ENCODE data around the gene TRAM2.

The TRAM2 gene

DNA sequence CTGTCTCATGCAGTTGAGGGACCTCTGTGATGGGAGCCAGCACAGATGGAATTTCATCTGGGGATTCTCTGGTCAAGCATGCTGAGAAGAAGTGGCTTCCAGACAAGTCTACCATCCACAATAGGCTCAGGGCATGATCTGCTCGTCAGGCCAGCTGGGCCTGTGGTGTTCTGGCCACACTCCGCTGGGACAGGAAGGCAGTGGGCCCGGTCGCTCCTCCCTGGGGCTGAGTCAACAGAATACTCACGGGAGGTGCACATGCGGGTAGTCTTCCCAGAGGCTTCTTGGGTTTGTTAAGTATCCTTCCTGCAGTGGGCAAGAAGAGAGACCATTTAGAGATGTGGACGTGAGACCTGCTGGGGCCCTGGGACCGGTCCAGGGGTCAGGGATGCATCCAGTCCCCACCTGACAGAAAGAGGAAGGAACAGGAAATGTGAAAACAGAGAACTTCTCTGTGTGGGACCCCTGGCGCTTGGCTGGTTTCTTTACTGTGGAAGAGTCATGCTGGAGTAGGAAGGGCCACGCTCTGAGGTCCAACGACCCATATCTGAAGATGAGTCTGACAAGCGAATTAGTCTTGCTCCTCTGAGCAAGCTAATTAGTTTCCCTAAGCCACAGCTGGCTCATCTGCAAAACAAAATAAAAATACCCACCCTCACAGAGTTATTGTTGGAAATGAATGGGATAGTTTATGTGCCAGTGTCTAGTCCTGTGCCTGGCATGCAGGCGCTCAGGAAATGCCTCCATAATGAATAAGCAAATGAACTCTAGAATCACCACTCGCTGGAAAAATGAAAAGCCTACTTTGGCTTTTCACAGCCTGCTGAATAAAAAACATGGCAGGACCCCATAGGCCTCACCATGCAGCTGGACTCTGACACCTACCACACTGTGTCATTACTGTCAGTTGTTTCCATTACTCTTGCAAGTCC is 67.3 kb downstream of the TRAM2 start:
- TF ChIP-seq PATZ1 (CRISPR knock-in tag; IDR thresholded peaks at IDR 0.05; ENCODE audit: borderline replicate concordance) (no peak), ZNF70 (CRISPR knock-in tag; IDR thresholded peaks at IDR 0.05) (no peak), TCF4 (CRISPR knock-in tag; IDR thresholded peaks at IDR 0.05; ENCODE audit: borderline replicate concordance) (no peak), OSR1 (CRISPR knock-in tag; IDR thresholded peaks at IDR 0.05) (no peak), ZFP3 (CRISPR knock-in tag; IDR thresholded peaks at IDR 0.05) (no peak), BACH2 (CRISPR knock-in tag; IDR thresholded peaks at IDR 0.05; ENCODE audit: borderline replicate concordance) (no peak), GLIS3 (CRISPR knock-in tag; IDR thresholded peaks at IDR 0.05) (no peak), ARNTL (CRISPR knock-in tag; IDR thresholded peaks at IDR 0.05; ENCODE audit: borderline replicate concordance, low read depth) (no peak), TSHZ2 (CRISPR knock-in tag; IDR thresholded peaks at IDR 0.05) (no peak), ISL1 (CRISPR knock-in tag; IDR thresholded peaks at IDR 0.05) (no peak)
- no peak for ATAC-seq

DNA sequence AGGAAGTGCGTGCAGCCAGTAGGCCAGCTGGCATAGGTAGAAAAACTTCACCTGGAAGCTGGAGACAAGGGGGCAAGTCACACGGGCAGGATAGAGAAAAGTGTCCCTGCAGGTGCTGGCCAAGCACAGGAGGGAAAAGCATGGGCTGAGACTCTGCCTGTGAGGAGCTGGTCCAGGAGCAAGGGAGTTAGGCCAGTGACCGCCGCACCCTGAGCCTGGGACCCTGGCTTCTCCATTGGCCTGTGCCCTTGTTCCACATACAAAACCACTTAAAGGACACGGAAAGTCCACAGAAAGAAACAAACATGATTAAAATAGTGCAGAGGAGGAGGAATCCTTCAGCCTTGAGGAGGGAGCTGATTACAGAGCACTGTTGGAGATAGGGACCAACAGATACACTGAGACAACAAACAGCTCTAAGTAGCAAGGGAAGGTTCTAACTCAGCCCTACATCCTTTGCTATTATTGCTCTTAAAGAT is 68.6 kb downstream of the TRAM2 start:
- ATAC-seq = no peak
- TF ChIP-seq ZNF8 (CRISPR knock-in tag; IDR thresholded peaks at IDR 0.05) = no peak
- no peak for TF ChIP-seq PPARA (CRISPR knock-in tag; IDR thresholded peaks at IDR 0.05; ENCODE audit: borderline replicate concordance)
- TF ChIP-seq GLIS3 (CRISPR knock-in tag; IDR thresholded peaks at IDR 0.05) = no peak
- no peak for TF ChIP-seq RARB (CRISPR knock-in tag; IDR thresholded peaks at IDR 0.05)
- TF ChIP-seq OSR1 (CRISPR knock-in tag; IDR thresholded peaks at IDR 0.05) = no peak
- TF ChIP-seq ZNF70 (CRISPR knock-in tag; IDR thresholded peaks at IDR 0.05) = no peak
- no peak for TF ChIP-seq ESRRG (CRISPR knock-in tag; IDR thresholded peaks at IDR 0.05)
- TF ChIP-seq ZFP30 (CRISPR knock-in tag; IDR thresholded peaks at IDR 0.05) = no peak
- no peak for TF ChIP-seq ISL1 (CRISPR knock-in tag; IDR thresholded peaks at IDR 0.05)
- TF ChIP-seq, protein P1, sequence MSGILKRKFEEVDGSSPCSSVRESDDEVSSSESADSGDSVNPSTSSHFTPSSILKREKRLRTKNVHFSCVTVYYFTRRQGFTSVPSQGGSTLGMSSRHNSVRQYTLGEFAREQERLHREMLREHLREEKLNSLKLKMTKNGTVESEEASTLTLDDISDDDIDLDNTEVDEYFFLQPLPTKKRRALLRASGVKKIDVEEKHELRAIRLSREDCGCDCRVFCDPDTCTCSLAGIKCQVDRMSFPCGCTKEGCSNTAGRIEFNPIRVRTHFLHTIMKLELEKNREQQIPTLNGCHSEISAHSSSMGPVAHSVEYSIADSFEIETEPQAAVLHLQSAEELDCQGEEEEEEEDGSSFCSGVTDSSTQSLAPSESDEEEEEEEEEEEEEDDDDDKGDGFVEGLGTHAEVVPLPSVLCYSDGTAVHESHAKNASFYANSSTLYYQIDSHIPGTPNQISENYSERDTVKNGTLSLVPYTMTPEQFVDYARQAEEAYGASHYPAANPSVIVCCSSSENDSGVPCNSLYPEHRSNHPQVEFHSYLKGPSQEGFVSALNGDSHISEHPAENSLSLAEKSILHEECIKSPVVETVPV (CRISPR knock-in tag; IDR thresholded peaks at IDR 0.05) = no peak
- TF ChIP-seq TSHZ2 (CRISPR knock-in tag; IDR thresholded peaks at IDR 0.05) = no peak
- TF ChIP-seq SNAI2 (CRISPR knock-in tag; IDR thresholded peaks at IDR 0.05) = no peak
- no peak for TF ChIP-seq ZC3H10 (CRISPR knock-in tag; IDR thresholded peaks at IDR 0.05)
- no peak for TF ChIP-seq BACH2 (CRISPR knock-in tag; IDR thresholded peaks at IDR 0.05; ENCODE audit: borderline replicate concordance)
- TF ChIP-seq TCF4 (CRISPR knock-in tag; IDR thresholded peaks at IDR 0.05; ENCODE audit: borderline replicate concordance) = no peak
- no peak for TF ChIP-seq ZFP3 (CRISPR knock-in tag; IDR thresholded peaks at IDR 0.05)
- no peak for TF ChIP-seq PATZ1 (CRISPR knock-in tag; IDR thresholded peaks at IDR 0.05; ENCODE audit: borderline replicate concordance)
- TF ChIP-seq TOX (CRISPR knock-in tag; IDR thresholded peaks at IDR 0.05; ENCODE audit: borderline replicate concordance) = no peak
- no peak for TF ChIP-seq ARNTL (CRISPR knock-in tag; IDR thresholded peaks at IDR 0.05; ENCODE audit: borderline replicate concordance, low read depth)
- no peak for TF ChIP-seq ZNF565 (CRISPR knock-in tag; conservative IDR thresholded peaks at IDR 0.05; ENCODE audit: low read depth)

Data from SK-N-SH treated with all-trans-retinoic acid at 6 μM for 48 hours (cell line).